ENCODE measurements around the gene PLAAT2.
"Not testable (repeated sequence)": the region's sequence is repeated elsewhere in the genome, so short reads cannot be mapped to it uniquely, and the experiment has no call there.

GRCh38 chr11:63578882-63579281 lies 15.7 kb upstream of the PLAAT2 start:
- TF ChIP-seq CTCF (IDR thresholded peaks at IDR 0.05); POLR2A (IDR thresholded peaks at IDR 0.05; ENCODE audit: low read depth); POLR2AphosphoS5 (IDR thresholded peaks at IDR 0.05); EP300 (IDR thresholded peaks at IDR 0.05): not testable (repeated sequence)
